Ammon's horn (tissue), 1 donor: ENCODE measurements around the gene RIPOR3.
"Not testable (repeated sequence)": the region's sequence is repeated elsewhere in the genome, so short reads cannot be mapped to it uniquely, and the experiment has no call there.

Source experiments
- DNase-seq: peaks from one replicate; pipeline ENCODE4 v3.0.0-alpha.2; 2016; ENCODE audit warnings: low spot score

The RIPOR3 gene

DNA sequence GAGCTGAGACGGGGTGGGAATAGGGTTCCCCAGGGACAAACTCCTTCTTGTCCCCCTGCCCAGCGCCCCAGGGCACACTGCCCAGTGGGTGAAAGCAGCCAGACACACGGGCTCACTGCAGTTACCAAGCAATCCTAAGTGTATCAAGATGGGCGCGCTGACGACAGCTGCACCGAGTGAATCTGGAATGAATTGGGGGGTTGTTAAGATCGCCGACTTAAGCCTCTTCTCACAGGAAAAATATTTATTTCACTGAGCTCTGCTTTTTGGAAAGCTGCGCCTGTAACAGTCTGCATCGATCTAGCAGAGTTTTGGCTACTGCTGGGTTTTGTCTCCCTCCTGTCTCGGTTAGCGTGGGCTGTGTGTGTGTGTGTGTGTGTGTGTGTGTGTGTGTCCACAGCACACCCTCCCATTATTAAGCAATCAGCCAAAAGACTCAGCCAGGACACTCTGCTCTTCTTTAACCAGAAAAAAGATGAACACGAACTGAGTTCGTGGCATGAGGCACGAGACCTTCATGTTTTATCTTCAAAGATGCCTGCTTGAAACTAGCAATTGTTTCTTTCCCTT, 35.9 kb downstream of the RIPOR3 start:
- DNase-seq, result peak; percentile 60

DNA sequence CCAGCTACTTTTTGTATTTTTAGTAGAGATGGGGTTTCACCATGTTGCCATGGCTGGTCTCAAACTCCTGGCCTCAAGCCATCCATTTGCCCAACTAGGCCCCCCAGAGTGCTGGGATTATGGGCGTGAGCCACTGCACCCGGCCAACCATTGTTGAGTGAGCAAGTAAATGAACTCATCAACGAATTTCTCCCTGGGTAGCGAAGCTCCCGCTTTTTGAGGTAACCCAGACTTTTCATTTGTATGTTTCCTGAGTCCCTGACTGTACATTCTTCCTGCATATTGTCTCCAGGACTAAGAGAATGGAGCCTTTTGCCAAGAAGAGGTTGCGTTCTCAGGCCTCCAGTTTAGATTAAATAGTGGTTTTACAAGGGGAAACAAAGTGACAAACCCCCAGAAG, 36.4 kb downstream of the RIPOR3 start:
- no peak for DNase-seq

DNA sequence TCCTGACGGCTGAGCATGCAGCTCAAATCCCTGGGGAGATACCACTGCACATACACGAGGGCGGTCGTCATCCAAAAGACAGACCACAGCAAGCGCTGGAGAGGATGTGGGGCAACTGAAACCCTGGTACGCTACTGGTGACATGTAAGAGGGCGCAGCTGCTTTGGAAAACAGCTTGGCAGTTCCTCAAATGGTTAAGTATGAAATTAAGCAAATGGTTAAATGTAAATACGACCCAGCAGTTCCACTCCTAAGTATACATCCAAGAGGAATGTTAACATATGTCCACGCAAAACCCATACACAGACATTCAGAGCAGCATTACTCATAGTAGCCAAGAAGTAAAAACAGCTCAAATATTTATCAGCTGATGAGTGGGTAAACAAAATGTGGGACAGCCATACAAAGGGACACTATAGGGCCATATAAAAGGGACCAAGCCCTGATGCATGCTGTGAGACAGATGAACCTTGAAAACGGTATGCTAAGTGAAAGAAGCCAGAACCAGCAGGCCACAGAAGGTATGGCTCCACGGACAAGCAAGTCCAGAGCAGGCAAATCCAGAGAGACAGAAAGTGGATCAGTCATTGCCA, 38.5 kb downstream of the RIPOR3 start:
- no peak for DNase-seq

DNA sequence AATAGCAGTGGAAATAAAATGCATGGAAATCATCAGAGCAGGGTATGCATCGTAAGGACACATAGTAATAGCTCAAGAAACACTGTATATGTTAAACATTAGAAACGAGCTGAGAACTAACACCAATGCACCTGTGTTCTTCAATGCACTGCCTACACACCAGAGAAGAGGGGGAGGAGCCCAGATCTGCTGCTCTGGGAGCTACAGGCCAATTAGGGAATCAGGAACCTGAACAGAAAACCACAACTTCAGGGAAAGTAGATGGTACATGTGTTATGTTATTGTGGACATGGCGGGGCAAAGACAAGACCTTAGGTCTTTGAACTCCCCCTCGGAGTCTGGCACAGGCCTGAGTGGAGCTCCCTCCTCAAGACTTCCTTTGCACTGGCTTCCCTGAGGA, 39.7 kb downstream of the RIPOR3 start:
- DNase-seq, result no peak

DNA sequence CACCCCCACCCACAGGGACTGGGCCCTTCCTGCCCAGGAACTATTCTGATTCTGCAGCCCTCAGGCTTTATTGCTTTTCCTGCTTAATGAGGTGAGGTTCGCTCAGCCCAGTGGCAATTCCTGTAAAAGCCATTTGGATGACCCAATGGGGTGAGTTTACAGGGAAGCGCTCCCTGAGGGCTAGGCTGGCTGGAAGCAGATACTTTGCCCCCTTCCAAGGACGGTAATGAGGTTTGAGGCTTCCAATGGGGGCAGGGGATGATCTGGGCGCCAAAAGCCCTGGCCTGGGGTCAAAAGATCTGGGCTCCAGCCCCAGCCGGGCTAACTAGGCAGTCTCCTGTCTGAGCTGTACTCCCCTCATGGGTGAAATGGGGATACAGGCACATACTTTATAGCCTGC, 41.8 kb downstream of the RIPOR3 start:
- no peak for DNase-seq

DNA sequence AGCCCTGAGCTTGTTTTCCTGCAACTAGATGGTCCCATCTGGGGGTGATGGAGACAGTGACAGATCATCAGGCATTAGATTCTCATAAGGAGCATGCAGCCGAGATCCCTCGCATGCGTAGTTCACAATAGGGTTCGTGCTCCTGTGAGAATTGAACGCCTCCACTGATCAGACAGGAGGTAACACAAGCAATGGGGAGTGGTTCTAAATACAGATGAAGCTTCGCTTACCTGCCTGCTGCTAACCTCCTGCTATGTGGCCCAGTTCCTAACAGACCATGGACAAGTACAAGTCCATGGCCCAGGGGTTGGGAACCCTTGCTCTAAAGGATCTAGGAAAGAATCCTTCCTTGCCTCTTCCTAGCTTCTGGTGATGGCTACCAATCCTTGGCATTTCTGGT, 42.7 kb downstream of the RIPOR3 start:
- DNase-seq, result no peak

DNA sequence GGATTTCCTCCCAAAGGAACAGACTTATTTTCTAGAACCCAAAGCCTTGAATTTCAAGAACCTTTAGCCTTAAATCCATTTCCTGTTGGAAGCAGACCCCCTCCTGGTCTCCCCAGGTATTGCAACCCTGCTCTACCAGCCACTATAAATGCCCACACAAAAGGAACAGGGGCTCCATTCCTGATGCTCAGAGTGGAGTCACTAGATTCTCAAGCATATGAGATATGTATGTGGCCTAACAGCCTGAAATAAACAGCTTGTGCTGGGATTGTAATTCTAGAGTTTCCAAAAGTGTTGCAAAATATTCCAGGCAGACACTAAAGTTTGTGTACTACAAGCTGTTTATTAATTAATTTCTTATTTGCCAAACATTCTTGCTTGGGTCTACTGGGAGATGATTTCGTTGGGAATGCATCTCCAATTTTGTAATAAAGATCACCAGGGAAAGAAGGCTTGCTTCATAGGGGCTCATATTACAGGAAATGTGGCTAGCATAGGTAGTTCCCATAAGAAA, 44.8 kb downstream of the RIPOR3 start:
- no peak for DNase-seq

DNA sequence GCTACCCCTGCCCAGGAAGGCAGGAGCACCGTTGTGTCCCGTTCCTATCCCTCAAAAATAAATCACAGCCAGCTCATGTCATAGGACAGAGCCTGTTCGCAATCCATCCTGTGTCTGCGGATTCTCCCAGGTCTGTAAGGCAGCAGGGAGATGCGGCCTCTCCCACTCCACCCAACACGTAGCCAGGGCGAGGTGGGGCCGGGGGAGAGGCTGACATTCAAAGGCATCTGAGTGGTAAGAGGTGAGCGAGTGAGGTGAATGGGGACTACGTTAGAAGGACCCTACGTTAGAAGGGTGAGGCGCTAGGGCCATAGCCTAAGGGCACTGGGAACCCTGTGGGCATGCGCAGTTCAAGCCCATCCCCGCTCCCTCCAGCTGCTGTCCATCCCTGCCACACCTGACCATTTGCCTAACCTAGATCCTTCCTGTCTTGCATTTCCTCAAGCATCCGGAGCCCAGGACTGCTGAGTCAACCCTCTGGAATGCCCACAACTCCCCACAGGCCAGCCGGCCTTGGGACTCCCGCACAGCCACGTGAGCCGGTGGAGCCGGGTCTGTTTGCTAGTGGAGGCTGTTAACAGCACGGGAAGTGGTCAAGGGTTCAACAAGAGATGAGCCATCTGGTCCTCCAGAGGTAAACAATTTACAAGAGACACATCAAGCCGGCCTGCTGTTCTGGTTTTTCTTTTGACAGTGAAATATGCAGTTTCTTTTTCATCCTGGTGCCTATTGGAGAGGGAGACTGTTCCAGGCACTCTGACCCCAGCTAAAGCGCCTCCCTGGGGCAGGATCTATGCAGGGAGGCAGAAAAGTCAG, 45.9 kb downstream of the RIPOR3 start:
- no peak for DNase-seq

DNA sequence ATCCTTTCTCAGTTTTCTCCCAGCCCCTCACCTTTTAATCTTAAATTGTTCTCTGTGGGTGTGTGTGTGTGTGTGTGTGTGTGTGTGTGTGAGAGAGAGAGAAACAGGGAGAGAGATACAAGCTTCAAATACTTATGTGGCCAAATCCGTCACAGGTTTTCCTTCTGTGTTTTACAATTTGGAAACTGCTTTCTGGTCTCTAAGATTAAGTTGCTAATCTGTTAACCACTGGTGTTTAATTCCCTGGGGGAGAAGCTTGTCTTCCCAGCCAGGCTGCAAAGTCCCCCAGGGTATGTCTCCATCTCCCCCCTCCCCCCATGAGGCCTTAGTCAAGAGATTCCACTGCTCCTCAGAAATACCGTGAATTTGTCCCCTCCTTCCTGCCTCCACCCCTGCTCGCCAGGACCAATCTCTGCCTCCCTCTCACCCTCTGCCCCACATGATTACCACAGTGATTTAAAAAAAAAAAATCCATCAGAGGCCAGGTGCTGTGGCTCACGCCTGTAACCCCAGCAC, 49.0 kb downstream of the RIPOR3 start:
- DNase-seq, result no peak

DNA sequence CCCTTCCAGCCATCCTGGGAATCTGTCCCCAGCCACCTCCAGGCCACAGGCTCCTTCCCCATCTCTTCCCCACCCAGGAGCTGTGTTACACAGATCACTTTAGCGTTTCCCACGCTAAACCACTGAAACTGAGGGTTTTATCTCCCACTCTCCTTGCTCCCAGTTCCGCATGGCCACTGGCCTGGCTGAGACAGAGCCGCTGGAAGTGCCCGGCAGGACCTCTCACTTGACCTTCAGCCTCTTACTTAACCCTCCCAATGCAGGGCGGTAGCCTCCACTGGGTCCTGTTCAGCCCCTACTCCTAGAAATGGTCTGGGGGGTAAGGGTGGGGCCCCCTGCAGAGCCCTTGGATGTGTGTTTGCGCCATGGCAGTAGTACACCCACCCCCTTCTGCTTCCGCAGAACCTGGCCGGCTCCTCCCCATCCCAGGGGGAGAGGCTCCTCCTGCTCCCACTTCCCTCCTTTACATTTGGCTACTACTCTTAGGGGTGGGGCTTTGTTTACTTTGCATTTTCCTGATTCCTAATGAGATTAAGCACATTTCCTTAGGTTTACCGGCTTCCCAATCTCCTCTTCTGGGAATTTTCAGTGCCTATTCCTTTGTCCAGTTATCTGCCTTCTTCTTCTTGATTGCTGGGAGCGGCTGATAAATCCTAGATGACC, 49.6 kb downstream of the RIPOR3 start:
- not testable (repeated sequence) for DNase-seq

DNA sequence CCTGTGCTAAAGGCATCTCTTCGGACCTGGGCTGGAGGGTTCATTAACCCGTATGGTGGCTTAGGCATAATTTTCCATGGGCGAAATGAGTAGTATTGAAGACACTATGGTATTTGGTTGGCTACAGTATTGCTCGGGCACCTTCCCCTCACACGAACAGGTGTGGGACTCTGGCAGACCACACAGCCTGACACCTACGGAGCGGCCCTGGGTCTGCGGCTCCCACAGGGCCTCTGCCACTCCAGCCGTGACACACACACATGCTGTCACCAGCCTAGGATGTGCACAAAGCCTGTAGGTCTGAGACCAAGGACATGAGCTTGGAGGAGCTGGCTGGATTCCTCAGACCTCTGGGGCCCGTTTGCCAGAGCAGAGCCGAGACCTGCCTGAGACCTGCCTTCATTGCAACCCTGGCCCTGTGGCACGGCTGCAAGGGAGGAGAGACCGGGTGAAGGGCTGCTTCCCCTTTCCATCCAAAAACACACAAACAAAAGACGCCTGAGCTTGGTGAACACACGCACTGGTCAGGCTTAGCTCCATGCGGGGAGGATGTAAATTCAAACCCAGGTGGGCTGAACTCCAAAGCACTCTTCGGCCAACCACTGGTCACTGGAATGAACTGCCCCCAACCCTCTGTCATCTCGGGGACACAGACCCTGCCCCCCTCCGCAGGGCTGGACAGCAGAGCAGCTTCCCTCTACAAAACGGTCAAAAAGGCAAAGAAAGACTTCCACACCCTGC, 51.2 kb downstream of the RIPOR3 start:
- DNase-seq, result not testable (repeated sequence)

DNA sequence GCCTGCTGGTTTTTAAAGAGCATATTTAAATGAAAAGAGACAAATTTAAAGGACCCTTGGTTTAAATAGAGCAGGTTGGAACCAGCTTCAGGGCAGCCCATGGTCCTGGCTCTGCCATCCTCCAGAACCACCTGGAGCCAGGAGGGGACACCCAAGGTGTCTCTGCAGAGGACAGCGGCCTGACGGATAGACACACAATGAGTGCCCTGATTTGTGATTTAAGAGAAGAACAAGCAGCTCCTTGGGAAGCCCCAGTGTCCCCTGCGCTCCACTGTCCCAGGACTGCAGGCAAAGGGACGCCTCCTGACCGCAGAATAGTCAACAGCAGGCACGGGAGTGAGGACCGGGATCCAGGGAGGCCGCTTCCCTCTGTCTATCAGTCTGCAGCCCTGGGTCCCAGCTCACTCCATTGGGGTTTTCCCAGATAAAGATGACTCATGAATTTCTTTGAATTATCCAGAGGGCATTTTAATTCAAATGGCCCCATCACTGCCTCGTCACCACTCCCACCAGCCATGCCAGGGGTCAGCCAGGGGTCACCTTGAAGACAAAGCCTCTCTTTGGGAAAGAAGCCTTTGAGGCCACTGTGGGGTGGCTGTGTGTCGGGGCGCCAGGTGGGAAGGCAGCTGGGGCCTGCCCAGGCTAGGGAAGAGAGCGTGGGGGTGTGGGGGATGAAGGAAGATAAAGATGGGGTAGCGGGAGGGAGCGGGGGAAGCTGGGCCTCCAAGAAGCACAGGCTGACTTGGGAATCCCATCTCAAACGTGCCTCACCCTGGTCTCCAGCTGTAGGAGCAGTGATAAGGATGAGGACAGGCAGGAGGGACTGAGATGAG, 53.1 kb downstream of the RIPOR3 start:
- not testable (repeated sequence) for DNase-seq

DNA sequence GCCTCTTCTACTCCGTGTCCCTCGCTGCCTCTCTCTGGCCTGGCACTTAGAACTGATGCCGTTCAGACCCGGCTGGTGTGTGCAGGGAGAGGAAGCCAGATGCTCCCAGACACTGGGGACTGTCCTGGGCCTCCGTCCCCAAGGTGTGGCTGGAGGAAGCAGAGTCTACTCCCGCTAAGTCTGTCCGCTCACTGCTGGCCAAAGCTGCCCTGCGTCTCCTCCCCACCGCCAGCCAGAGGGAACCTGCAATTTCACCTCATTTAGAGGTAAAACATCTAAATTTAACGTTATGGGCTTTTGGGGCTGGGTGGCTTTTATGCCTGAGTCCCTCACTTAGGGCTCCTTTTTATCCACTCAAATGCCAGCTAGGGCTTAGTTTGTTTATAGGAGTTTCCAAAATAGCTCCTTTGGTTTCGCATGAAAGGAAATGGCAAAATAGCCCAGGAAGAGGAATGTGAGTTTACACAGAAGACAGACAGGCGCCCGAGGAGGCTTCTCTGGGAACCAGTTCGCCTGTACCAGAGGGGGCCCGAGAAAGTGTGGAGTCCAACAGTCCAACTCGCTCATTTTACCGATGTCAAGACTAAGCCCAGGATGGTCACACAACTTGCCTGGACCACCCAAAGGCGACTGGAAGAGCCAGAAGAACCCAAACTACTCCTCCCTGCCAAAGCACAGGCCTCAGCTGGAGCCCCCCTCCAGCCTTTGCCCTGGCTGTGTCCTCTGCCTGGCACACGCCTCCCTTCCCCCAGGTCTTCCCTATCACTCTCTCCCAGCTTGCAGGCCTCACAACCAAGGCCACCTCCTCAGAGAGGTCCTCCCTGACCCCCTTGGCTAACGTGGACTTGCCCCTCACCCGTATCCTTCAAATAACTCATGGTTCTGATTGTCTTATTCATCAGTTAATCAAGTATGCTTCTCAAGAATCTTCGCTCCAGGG, 54.5 kb downstream of the RIPOR3 start:
- DNase-seq, result no peak

DNA sequence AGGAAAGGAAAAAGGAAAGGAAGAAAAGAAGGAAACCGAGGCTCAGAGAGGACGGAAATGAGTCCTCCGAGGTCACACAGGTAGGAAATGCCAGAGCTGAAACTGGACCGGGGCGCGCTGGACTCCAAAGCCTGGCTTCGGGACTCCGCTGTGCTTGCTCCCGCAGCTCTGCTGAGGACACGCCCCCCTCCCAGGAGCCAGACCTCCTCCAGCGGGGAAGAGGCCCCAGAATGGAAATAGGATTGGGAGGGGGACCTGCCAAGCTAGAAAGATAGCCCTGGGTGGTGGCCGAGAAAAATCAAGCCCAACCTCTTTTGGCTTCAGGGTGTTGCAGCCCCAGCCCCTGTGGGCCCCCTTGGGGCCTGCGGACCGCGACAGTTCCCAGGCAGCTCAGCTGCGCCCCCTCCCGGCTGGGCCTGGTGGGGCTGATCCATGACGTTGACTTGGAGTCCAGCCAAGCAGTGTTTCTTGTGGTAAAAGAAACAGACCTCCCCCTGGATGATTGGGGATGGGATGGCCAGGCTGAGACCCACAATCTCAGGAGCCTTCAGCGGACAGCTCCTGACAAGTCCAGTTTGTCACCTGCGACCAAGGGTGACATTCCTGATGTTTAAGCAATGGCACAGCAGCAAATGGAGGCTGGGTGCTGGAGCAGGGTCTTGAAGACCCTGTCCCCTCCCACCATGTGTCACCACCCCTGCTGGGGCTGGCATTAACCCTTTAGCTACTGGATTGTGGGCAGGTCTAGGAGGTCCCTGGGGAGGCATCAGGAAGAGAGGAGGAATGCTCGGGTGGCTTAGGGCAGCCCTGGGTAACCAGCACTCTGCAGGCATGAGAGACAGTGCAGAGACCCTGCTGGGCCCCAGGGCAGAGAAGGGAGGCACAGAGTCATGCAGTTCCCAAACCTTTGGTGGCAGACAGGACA, 55.4 kb downstream of the RIPOR3 start:
- no peak for DNase-seq

DNA sequence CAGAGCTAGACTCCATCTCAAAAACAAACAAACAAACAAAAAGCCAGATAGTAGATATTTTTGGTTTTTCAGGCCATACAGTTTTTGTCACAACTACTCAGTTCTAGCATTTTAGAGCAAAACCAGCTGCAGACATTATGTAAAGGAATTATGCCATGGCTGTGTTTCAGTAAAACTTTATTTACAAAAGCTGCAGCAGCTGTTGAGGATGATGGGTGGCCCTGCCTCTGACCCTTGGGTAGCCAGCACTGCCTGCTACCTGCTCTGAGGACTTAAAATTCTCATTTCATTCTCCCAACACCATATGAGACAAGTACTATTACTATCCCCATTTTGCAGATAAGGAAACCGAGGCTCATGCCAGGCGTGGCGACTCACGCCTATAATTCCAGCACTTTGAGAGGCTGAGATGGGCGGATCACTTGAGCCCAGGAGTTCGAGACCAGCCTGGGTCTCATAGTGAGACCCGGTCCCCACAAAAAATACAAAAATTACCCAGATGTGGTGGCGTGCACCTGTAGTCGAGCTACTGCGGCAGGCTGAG, 56.3 kb downstream of the RIPOR3 start:
- DNase-seq, result no peak

DNA sequence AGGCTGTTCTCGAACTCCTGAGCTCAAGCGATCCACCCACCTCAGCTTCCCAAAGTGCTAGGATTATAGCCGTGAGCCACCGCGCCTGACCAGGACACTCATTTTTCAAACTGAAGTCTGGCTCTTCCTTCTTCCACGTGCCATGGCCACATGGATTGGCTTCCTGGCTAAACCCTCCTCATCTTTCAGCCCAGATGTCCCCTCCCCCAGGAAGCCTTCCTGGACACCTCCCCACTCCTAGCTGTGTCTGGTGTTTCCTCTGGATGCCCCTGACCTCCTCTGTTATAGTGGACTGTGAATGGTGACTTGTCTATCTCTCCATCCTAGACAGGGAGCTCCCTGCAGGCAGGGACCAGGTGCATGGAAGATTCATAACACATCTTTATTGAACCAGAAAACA, 57.2 kb downstream of the RIPOR3 start:
- no peak for DNase-seq

DNA sequence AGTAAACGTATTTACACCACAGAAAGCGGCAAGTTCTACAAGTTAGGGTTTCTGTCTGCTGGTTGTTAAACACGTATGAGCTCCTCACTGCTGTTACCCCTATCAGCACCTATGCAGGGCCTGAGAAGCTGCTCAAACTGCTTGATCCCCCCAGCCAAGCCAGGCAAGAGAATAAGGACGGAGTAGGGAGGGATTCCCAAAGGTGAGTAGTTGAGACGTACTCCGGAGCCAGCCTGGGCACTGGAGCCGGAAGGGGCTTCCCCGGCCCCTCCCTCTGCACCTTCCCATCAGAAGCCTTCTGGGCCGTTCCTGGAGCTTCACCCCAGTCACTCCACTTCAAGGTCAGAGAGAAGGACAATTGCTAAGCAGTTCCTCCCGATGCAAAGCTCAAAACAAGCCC, 58.0 kb downstream of the RIPOR3 start:
- no peak for DNase-seq

DNA sequence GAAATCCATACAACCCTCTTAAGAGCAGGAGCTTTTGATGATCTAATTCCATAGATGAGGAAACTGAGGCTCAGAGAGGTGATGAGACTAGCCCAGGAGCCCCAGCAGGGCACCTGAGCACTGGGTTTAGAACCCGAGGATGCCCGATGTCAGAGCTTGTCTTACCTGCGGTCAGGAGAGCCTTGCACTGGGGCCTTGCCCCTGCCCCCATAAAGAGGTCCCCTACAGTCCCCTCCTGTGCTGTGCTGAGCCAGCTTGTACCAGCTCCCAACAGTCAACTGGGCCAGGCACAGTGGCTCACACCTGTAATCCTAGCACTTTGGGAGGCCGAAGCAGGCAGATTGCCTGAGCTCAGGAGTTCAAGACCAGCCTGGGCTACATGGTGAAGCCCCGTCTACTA, 58.6 kb downstream of the RIPOR3 start:
- no peak for DNase-seq
